OCI-LY1 (cell line): ENCODE measurements around the gene DYNC1I1.

ENCODE experiments used
- H2AFZ ChIP-seq: fragments of 200-600 bp; sonication (generic), shearing (Covaris generic); 2 replicates; pipeline ENCODE4 v1.6.0; 2014; ENCODE audit warnings: antibody characterized with exemption, mild to moderate bottlenecking, low read length
- H3F3A ChIP-seq: fragments of 200-600 bp; sonication (generic), shearing (Covaris generic); 2 replicates; pipeline ENCODE4 v1.6.0; 2014; ENCODE audit warnings: mild to moderate bottlenecking, antibody characterized with exemption, low read length, moderate library complexity; ENCODE audit not compliant: insufficient read depth
- H3K27ac ChIP-seq: fragments of 200-600 bp; sonication (generic); 2 replicates; pipeline ENCODE4 v1.5.1; 2014; ENCODE audit warnings: low read length, mixed run types, mild to moderate bottlenecking, low read depth; ENCODE audit not compliant: poor library complexity, severe bottlenecking
- H3K27me3 ChIP-seq: fragments of 200-600 bp; sonication (generic); 2 replicates; pipeline ENCODE4 v1.6.0; 2014; ENCODE audit warnings: antibody characterized with exemption, mild to moderate bottlenecking, low read length, moderate library complexity; ENCODE audit not compliant: insufficient read depth
- H3K36me3 ChIP-seq: fragments of 200-600 bp; sonication (generic); 2 replicates; pipeline ENCODE4 v1.6.1; 2014; ENCODE audit warnings: mild to moderate bottlenecking, antibody characterized with exemption, low read length, moderate library complexity, mixed read lengths; ENCODE audit not compliant: insufficient read depth
- H3K4me1 ChIP-seq: fragments of 200-600 bp; sonication (generic); 2 replicates; pipeline ENCODE4 v1.5.1; 2014; ENCODE audit warnings: mild to moderate bottlenecking, low read length, moderate library complexity; ENCODE audit not compliant: insufficient read depth, severe bottlenecking
- H3K4me2 ChIP-seq: fragments of 200-600 bp; sonication (generic), shearing (Covaris generic); 2 replicates; pipeline ENCODE4 v1.6.1; 2014; ENCODE audit warnings: low read length
- H3K4me3 ChIP-seq: fragments of 200-600 bp; sonication (generic); 2 replicates; pipeline ENCODE4 v1.5.1; 2014; ENCODE audit warnings: low read length, low read depth, mild to moderate bottlenecking, mixed read lengths; ENCODE audit not compliant: poor library complexity, severe bottlenecking
- H3K79me2 ChIP-seq: fragments of 200-600 bp; shearing (Covaris generic); 2 replicates; pipeline ENCODE4 v1.6.1; 2016; ENCODE audit warnings: mixed run types, low read length, mixed read lengths; ENCODE audit not compliant: insufficient read depth
- H3K9ac ChIP-seq: fragments of 200-600 bp; sonication (generic), shearing (Covaris generic); 2 replicates; pipeline ENCODE4 v1.6.1; 2014; ENCODE audit warnings: mild to moderate bottlenecking, low read length, mixed read lengths
- H3K9me2 ChIP-seq: fragments of 200-600 bp; sonication (generic), shearing (Covaris generic); 2 replicates; pipeline ENCODE4 v1.6.1; 2014; ENCODE audit warnings: low read depth, mild to moderate bottlenecking, low read length, mixed read lengths
- H3K9me3 ChIP-seq: fragments of 200-600 bp; shearing (Covaris generic); 2 replicates; pipeline ENCODE4 v1.6.1; 2014; ENCODE audit warnings: low read length, mixed read lengths
- H4K20me1 ChIP-seq: fragments of 200-600 bp; sonication (generic), shearing (Covaris generic); 2 replicates; pipeline ENCODE4 v1.6.0; 2016; ENCODE audit warnings: mild to moderate bottlenecking, low read length; ENCODE audit not compliant: insufficient read depth
- CTCF ChIP-seq: fragments of 200-600 bp; sonication (generic), shearing (Covaris generic); IDR thresholded peaks from 2 replicates; pipeline ENCODE4 v1.5.1; 2017; ENCODE audit warnings: mild to moderate bottlenecking, antibody characterized with exemption, low read length, moderate library complexity, mixed read lengths
- EZH2 ChIP-seq: fragments of 200-600 bp; sonication (generic), shearing (Covaris generic); IDR thresholded peaks from 2 replicates; pipeline ENCODE4 v1.8.0; 2017; ENCODE audit warnings: borderline replicate concordance, mixed run types, mild to moderate bottlenecking, antibody characterized with exemption, low read length, moderate library complexity, mixed read lengths

Gene DYNC1I1

GRCh38 chr7:95955748-95956147, 183.4 kb downstream of the DYNC1I1 start:
- Histone ChIP-seq H3K4me3 (no peak overlapping the region), H3K27me3 (no peaks in the 10 kb centered on the region), H3K36me3 (no peaks in the 10 kb centered on the region), H3K9ac (no peak overlapping the region), H4K20me1 (no peaks in the 10 kb centered on the region), H3K4me1 (no peaks in the 10 kb centered on the region), H2AFZ (no peak overlapping the region), H3K27ac (no peak overlapping the region), H3K79me2 (no peaks in the 10 kb centered on the region), H3K4me2 (no peak overlapping the region), H3K9me3 (no peaks in the 10 kb centered on the region), H3F3A (no peaks in the 10 kb centered on the region), H3K9me2 (no peaks in the 10 kb centered on the region)
- TF ChIP-seq EZH2 (no peak), CTCF (no peak)

- Histone ChIP-seq H3K4me3 (no peak overlapping the region), H3K9ac (no peak overlapping the region), H3K27me3 (no peaks in the 10 kb centered on the region), H3K4me1 (no peaks in the 10 kb centered on the region), H3F3A (no peaks in the 10 kb centered on the region), H3K9me2 (no peaks in the 10 kb centered on the region), H3K36me3 (no peaks in the 10 kb centered on the region), H3K9me3 (no peaks in the 10 kb centered on the region), H4K20me1 (no peaks in the 10 kb centered on the region), H3K27ac (no peak overlapping the region), H2AFZ (no peak overlapping the region), H3K4me2 (no peak overlapping the region), H3K79me2 (no peaks in the 10 kb centered on the region)
- TF ChIP-seq EZH2 (no peak), CTCF (no peak)
Observed at GRCh38 chr7:95957510-95957909, 185.2 kb downstream of the DYNC1I1 start.

- no peaks in the 10 kb centered on the region for H3K79me2 ChIP-seq
- H3K9ac ChIP-seq = no peak overlapping the region
- H3K9me3 ChIP-seq = no peaks in the 10 kb centered on the region
- H3K4me2 ChIP-seq = no peak overlapping the region
- H3K36me3 ChIP-seq = no peaks in the 10 kb centered on the region
- H4K20me1 ChIP-seq = no peaks in the 10 kb centered on the region
- H3K9me2 ChIP-seq = no peaks in the 10 kb centered on the region
- no peak overlapping the region for H2AFZ ChIP-seq
- H3F3A ChIP-seq = no peaks in the 10 kb centered on the region
- H3K27ac ChIP-seq = no peak overlapping the region
- no peaks in the 10 kb centered on the region for H3K4me1 ChIP-seq
- no peak overlapping the region for H3K4me3 ChIP-seq
- TF ChIP-seq CTCF = no peak
- no peak for TF ChIP-seq EZH2
- no peaks in the 10 kb centered on the region for H3K27me3 ChIP-seq
Observed at GRCh38 chr7:95960706-95961244, 188.4 kb downstream of the DYNC1I1 start.
